Stimulated activated naive CD8-positive, alpha-beta T cell treated with anti-CD3 and anti-CD28 coated beads, Interleukin-15, amount 100 ng/mL, for 72 hours (primary cell): Measurements from ENCODE around the gene ACTRT2.

Experiments used
- ATAC-seq: fragments of 150-1000 bp; cut with Tn5 transposase; 2 replicates; pipeline ENCODE4 v1.10.0; 2021; ENCODE audit warnings: mild to moderate bottlenecking, moderate library complexity
- DNase-seq, 2 donors: peaks; one replicate each; pipeline ENCODE4 v3.0.0; 2021 to 2022
- H3K27ac Mint-ChIP-seq, 2 donors: one replicate each; pipeline ENCODE4 v1.8.0; 2022; ENCODE audit warnings: mild to moderate bottlenecking in 2 of 2, mixed read lengths in 2 of 2, moderate library complexity in 2 of 2
- H3K27me3 Mint-ChIP-seq: one replicate; pipeline ENCODE4 v1.8.0; 2022; ENCODE audit warnings: mixed read lengths
- H3K4me1 Mint-ChIP-seq: one replicate; pipeline ENCODE4 v1.8.0; 2022; ENCODE audit warnings: mild to moderate bottlenecking, mixed read lengths
- H3K4me3 Mint-ChIP-seq, 2 donors: one replicate each; pipeline ENCODE4 v1.8.0; 2022; ENCODE audit warnings: mild to moderate bottlenecking in 2 of 2, mixed read lengths in 2 of 2, moderate library complexity in 1 of 2
- H3K9me3 Mint-ChIP-seq, 2 donors: one replicate each; pipeline ENCODE4 v1.8.0; 2022; ENCODE audit warnings: mixed read lengths in 2 of 2

Gene ACTRT2

DNA sequence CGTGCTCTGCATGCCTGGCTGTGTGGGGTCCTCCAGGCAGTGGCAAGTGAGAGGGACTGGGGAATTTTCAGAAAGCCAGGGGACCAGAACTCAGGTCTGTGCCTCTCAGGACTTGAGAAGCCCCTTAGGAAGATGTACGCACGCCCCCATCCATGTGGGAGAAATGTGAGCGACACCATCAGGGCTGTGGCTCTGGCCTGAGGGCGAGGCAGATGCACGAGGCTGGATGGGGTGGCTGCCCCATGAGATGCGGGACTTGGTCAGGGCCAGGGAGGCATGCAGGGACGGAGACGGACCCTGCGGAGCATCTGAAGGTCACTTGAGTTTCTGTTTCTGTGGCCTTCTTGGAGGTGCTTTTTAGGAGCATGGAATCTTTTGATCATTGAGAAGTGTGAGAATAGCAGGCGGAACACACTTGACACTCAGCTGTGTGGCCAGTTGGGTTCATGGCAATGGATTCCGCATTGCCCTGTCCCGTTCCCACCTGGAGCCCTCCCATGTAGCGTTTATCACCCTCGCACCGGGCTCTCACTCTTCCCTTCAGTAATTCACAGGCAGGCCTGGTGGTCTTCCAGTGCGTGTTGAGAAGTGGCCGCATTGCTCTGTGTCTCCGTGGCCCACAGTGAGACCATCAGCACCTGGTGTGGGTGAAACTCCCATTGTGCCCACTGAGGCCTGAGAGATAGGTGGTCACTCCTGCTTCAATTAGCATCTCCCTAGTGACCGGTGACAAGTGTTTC is 30.7 kb upstream of the ACTRT2 start:
- H3K9me3 Mint-ChIP-seq: peaks cover 5 to 10% of the 10 kb centered on the region in 2 donors
- no peak for ATAC-seq
- no peak overlapping the region for H3K27ac Mint-ChIP-seq

DNA sequence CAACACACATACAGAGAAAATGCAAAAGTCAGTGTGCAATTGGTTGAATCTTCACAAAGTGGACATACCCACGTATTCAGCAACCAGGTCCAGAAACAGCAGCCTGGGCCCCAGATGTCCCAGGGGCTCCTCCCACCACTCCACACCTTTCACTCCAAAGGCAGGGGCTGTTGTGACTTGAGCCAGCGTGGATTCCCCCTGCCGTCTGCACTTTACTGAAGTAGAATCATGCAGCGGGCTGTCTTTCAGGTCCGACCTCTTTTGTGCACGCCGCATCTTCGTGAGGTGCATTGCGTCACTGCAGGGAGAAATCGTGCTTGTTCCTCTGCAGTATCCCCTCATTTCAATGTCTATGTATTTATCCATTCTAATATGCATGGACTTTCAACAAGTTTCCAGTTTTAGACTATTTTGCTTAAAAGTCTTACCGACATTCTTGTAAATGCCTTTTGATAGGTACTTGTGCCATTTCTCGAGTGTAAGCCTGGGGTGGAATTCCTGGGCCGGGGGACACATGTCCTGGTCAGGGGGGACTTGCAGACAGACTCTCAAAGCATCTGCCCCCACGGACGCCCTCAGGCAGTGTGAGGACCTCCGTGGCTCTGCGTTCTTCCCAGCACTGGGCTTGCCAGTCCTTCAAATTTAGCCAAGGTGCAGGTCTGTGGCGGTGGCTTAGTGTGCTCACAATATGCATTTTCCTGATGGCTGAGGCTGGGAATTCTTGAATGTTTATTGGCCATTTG is 29.3 kb upstream of the ACTRT2 start:
- ATAC-seq (no peak), DNase-seq (no peak)
- Mint-ChIP-seq H3K9me3 (peaks cover 5 to 10% of the 10 kb centered on the region in 2 donors), H3K27me3 (peaks cover 2% of the 10 kb centered on the region), H3K27ac (no peak overlapping the region), H3K4me1 (no peaks in the 10 kb centered on the region), H3K4me3 (no peak overlapping the region)

More for the DNA sequence above, 30.7 kb upstream of the ACTRT2 start:
- DNase-seq: no peak
- Mint-ChIP-seq H3K4me3 (no peak overlapping the region), H3K4me1 (no peaks in the 10 kb centered on the region), H3K27me3 (no peaks in the 10 kb centered on the region)

GRCh38 chr1:2998503-2999100 is 22.7 kb upstream of the ACTRT2 start:
- Mint-ChIP-seq H3K4me1 (no peaks in the 10 kb centered on the region), H3K4me3 (no peak overlapping the region), H3K27me3 (peaks cover 25% of the 10 kb centered on the region), H3K9me3 (peaks cover 5 to 14% of the 10 kb centered on the region in 2 donors), H3K27ac (no peak overlapping the region)
- ATAC-seq (no peak), DNase-seq (no peak)

- ATAC-seq (no peak), DNase-seq (no peak)
- Mint-ChIP-seq H3K9me3 (peaks cover under 1 to 8% of the 10 kb centered on the region in 2 donors), H3K4me1 (no peaks in the 10 kb centered on the region), H3K4me3 (no peak overlapping the region), H3K27me3 (peaks cover 25% of the 10 kb centered on the region), H3K27ac (no peak overlapping the region)
These were observed 22.1 kb upstream of the ACTRT2 start for GRCh38 chr1:2999138-2999537.

- Mint-ChIP-seq H3K27me3 (peaks cover 25% of the 10 kb centered on the region), H3K4me3 (no peak overlapping the region), H3K9me3 (peaks cover 0 to 4% of the 10 kb centered on the region in 2 donors), H3K4me1 (no peaks in the 10 kb centered on the region), H3K27ac (no peak overlapping the region)
- no peak for ATAC-seq
- DNase-seq: no peak
These were observed 21.7 kb upstream of the ACTRT2 start for GRCh38 chr1:2999571-2999970.

DNA sequence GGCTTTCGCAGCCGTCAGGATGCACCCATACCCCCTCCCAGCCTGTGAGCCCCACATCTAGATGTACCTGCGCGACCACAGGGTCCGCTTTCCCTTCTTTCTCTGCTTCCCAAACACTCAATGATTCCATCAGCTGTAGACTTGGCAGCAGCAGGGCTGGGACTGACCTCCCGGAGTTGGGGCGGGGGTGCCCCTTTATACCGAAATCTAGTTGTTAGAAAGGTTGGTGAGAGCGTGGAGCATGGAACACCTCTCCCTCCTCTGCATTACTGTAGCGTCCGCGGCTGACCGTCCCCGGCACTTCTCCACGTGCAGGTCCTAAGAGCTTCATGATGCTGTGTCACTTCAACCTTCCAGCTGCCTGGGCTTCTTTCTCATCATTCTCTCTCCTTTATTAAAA is 21.1 kb upstream of the ACTRT2 start:
- ATAC-seq (no peak), DNase-seq (no peak)
- no peak overlapping the region for H3K27ac Mint-ChIP-seq
- H3K4me3 Mint-ChIP-seq: no peak overlapping the region
- H3K9me3 Mint-ChIP-seq: peaks cover 0 to 4% of the 10 kb centered on the region in 2 donors
- H3K4me1 Mint-ChIP-seq: no peaks in the 10 kb centered on the region
- H3K27me3 Mint-ChIP-seq: peaks cover 25% of the 10 kb centered on the region

DNA sequence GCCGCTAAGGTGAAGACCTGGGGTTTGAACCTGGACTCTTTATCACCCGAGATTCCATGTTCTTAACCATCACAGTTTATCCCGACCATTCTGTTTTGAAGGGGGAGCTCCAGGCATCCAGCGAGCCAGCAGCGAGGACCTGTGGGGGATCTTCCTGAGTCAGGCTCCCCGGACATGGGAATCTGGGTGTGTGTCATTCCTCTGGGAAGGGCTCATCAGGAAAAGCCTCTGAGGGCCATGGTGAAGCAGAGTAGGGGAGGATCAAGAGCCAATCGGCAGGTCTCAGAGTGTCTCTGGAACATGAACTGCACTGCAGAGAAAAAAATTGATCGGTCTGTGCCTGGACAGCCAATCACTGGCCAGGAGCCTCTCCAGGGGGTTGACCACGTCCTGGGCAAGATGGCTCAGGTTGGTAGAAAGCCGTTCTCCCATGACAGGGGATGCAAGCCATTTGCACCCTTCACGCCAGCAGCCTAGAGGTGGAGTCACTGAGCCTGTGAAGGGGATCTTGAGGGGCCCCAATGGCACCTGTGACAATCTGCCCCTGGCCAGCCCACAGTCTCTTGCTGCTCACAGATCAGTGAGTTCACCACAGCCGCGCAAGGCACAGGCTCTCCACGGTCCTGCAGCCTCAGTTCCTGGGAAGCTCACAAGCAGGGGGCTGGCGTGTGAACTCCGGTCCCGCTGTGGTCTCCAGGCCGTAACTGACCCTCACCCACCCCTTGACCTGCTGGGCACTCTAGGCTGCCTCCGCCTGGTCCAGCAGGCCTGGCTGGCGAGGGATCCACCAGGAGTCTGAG is 20.4 kb upstream of the ACTRT2 start:
- H3K4me3 Mint-ChIP-seq: no peak overlapping the region
- no peak for DNase-seq
- peaks cover 0 to 4% of the 10 kb centered on the region in 2 donors for H3K9me3 Mint-ChIP-seq
- H3K4me1 Mint-ChIP-seq: no peaks in the 10 kb centered on the region
- H3K27me3 Mint-ChIP-seq: peaks cover 25% of the 10 kb centered on the region
- no peak overlapping the region for H3K27ac Mint-ChIP-seq
- no peak for ATAC-seq

DNA sequence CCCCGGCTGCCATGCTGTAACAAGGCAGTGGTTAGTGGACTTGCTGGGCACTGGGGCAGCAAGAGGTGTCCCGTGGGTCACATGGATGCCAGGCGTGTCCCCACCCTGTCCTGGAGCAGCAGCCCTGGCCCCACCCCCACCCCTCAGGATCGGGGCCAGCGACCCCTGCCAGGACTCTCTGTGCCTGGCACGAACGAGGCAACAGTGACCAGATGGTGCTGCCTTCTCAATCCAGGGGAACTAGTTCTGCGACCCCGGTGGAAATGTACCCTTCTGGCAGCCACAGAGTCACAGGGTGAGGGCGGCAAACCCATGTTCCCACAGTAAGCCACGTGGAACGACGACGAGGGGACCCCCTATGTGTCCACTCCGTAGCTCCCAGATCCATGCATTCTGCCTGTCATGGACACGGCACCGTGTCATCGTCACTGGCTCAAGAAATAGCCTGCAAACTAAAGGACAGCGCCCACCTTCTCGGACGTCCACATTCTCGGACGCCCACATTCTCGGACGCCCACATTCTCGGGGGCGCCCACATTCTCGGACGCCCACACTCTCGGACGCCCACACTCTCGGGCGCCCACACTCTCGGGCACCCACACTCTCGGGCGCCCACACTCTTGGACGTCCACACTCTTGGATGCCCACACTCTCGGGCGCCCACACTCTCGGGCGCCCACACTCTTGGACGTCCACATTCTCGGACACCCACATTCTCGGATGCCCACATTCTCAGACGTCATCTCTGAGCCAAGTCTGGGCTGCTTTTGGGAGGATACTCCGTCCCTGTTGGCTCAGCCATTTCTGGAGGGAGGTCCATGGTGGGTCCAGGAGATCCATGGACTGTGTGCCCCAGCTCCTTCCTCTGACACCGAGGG is 19.6 kb upstream of the ACTRT2 start:
- peaks cover 5 to 11% of the 10 kb centered on the region in 2 donors for H3K9me3 Mint-ChIP-seq
- no peak overlapping the region for H3K4me3 Mint-ChIP-seq
- H3K4me1 Mint-ChIP-seq: no peaks in the 10 kb centered on the region
- H3K27ac Mint-ChIP-seq: no peak overlapping the region
- peaks cover 25% of the 10 kb centered on the region for H3K27me3 Mint-ChIP-seq
- no peak for ATAC-seq
- no peak for DNase-seq

DNA sequence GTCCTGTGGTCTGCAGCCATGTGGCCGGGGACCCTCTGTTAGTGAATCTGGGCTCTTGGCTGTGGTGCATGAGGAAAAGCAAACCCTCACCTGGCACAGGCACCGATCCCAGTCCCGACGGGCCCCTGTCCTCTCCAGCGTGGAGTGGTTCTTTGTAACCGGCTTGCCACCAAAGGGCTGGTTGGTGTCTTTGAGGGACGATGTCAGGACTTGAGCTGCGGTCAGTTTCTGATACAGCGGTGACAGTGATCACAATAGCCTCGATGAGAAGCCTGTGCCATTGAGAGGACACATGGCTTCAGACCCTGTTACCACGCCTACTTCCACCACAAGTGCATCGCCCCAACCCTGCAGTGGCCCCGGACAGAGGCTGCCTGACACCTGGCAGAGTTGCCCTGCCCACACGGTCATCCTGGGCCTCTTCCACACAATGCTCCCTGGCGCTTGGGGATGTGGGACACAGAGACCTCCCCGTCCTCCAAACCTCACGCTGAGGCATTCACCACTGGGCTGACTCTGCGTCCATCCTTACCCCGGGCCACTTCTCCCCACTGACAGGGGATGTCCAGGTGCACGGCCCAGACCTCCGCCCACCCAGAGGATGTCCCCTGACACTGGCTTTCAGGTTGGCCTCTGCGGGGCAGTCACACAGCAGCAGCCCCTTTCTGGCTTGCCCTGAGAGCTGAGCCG is 18.8 kb upstream of the ACTRT2 start:
- H3K27me3 Mint-ChIP-seq: peaks cover 18% of the 10 kb centered on the region
- no peak overlapping the region for H3K4me3 Mint-ChIP-seq
- no peak for ATAC-seq

GRCh38 chr1:3003039-3003940 is 18.0 kb upstream of the ACTRT2 start:
- H3K27ac Mint-ChIP-seq: no peak overlapping the region
- no peak for DNase-seq
- no peak overlapping the region for H3K4me3 Mint-ChIP-seq
- H3K4me1 Mint-ChIP-seq: no peaks in the 10 kb centered on the region
- ATAC-seq: no peak
- H3K27me3 Mint-ChIP-seq: peaks cover 17% of the 10 kb centered on the region
- peaks cover 12 to 22% of the 10 kb centered on the region in 2 donors for H3K9me3 Mint-ChIP-seq

More for the DNA sequence above, 18.8 kb upstream of the ACTRT2 start:
- Mint-ChIP-seq H3K4me1 (no peaks in the 10 kb centered on the region), H3K27ac (no peak overlapping the region), H3K9me3 (peaks cover 8 to 14% of the 10 kb centered on the region in 2 donors)
- DNase-seq: no peak

- H3K27me3 Mint-ChIP-seq: peaks cover 18% of the 10 kb centered on the region
- no peak overlapping the region for H3K4me3 Mint-ChIP-seq
- no peaks in the 10 kb centered on the region for H3K4me1 Mint-ChIP-seq
- H3K9me3 Mint-ChIP-seq: peaks cover 18 to 29% of the 10 kb centered on the region in 2 donors
- ATAC-seq: no peak
- no peak overlapping the region for H3K27ac Mint-ChIP-seq
- DNase-seq: no peak
These were observed 17.4 kb upstream of the ACTRT2 start for GRCh38 chr1:3003941-3004270.

DNA sequence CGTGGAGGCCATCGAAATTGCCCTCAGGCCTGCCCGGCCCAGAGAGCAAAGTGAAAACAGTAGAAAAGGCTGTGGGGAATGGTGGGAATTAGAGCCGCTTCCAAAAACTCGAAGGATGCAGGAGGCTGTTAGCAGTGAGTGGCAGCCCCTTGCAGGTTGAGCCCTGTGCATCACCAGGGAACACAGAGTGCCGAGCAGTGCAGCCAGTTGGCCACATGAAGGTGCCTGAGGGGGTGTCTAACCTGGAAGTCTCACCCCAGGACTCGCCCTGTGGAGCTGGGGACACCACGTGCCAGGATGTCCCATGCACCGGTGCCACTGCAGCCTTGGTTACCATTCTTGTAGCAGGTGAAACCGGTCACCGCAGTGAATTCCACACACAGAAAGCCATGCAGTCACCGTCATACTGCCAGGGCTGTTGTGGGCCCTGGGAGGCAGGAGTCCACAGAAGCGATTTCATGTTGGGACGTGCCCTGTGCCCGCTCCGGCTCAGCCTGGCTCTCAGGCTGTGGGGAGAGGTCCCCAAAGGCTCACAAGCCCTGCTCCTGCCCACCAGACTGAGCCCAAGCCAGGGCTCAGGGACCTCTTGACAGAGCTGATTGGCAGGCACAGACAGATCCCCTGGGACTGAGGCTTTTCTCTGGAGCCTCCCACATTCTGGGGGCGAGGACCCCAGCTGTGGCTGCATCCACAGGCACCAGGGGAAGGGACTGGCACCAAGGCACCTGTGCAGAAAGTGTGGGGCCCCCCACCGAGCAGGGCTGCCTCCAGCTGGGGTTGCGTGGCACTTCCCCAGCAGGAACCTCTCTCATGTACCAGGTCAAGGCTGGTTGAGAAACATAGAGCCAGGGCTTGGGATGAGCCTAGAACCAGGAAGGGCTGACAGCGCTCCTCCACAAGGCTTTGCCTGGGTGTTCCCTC is 16.7 kb upstream of the ACTRT2 start:
- H3K27ac Mint-ChIP-seq: no peak overlapping the region
- no peak for ATAC-seq

DNA sequence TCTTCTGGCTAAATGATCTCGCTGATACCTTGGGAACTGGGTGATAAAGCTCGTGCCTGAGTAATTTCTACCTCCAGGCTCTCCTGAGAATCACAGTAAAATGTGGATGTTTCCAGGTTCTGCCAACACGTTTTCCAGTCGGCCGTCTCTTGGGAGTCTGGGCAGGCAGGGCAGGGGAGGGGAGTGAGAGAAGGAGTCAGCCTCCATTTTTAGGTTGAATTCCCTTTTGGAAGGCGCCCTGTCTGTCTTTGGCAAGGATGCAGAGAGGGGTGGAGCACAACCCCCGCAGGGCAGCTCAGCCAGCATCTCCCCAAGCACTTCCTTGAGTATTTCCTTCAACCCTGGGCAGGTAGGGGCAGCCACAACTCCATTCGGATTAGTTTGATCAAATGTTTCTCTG is 15.5 kb upstream of the ACTRT2 start:
- H3K27ac Mint-ChIP-seq: no peak overlapping the region
- H3K27me3 Mint-ChIP-seq: peaks cover 30% of the 10 kb centered on the region
- ATAC-seq (no peak), DNase-seq (no peak)
- no peak overlapping the region for H3K4me3 Mint-ChIP-seq
- peaks cover 18 to 30% of the 10 kb centered on the region in 2 donors for H3K9me3 Mint-ChIP-seq
- no peaks in the 10 kb centered on the region for H3K4me1 Mint-ChIP-seq

More for the DNA sequence above, 16.7 kb upstream of the ACTRT2 start:
- Mint-ChIP-seq H3K4me1 (no peaks in the 10 kb centered on the region), H3K27me3 (peaks cover 23% of the 10 kb centered on the region), H3K9me3 (peaks cover 18 to 30% of the 10 kb centered on the region in 2 donors), H3K4me3 (no peak overlapping the region)
- DNase-seq: no peak
